BLaER1 treated with 17β-estradiol and CSF1 and Interleukin-3, amounts not matched to agents 10 nM and 100 nM (cell line): ENCODE measurements around the gene CERKL.
A peak's percentile ranks its signal among the peaks of the same experiment; 100 is the strongest.

Source experiments
- H3K27ac ChIP-seq, 11 experiments: shearing (Covaris generic); formaldehyde crosslinking; 2 replicates each; pipeline ENCODE4 v1.8.1; 2022
- H3K27me3 ChIP-seq, 11 experiments: shearing (Covaris generic); formaldehyde crosslinking; 2 replicates each; pipeline ENCODE4 v1.8.1; 2022
- H3K36me3 ChIP-seq, 11 experiments: shearing (Covaris generic); formaldehyde crosslinking; 2 replicates each; pipeline ENCODE4 v1.8.1; 2022
- H3K4me1 ChIP-seq, 10 experiments: shearing (Covaris generic); formaldehyde crosslinking; 2 replicates each; pipeline ENCODE4 v1.8.1; 2022
- H3K4me2 ChIP-seq, 11 experiments: shearing (Covaris generic); formaldehyde crosslinking; 2 replicates each; pipeline ENCODE4 v1.8.1; 2022
- H3K4me3 ChIP-seq, 10 experiments: shearing (Covaris generic); formaldehyde crosslinking; 2 replicates each; pipeline ENCODE4 v1.8.1; 2022
- H3K9ac ChIP-seq, 11 experiments: shearing (Covaris generic); formaldehyde crosslinking; 2 replicates each; pipeline ENCODE4 v1.8.1; 2022
- H3K9me3 ChIP-seq, 11 experiments: shearing (Covaris generic); formaldehyde crosslinking; replicated peaks in 1 of 11; 2 replicates each; pipeline ENCODE4 v1.8.1; 2022
- H4K20me1 ChIP-seq, 11 experiments: shearing (Covaris generic); formaldehyde crosslinking; 2 replicates each; pipeline ENCODE4 v1.8.1; 2022
- Cebpa-rat ChIP-seq, 11 experiments: shearing (Covaris generic); IDR thresholded peaks; 2 replicates each; pipeline ENCODE4 v1.8.1; 2022

CERKL gene

DNA sequence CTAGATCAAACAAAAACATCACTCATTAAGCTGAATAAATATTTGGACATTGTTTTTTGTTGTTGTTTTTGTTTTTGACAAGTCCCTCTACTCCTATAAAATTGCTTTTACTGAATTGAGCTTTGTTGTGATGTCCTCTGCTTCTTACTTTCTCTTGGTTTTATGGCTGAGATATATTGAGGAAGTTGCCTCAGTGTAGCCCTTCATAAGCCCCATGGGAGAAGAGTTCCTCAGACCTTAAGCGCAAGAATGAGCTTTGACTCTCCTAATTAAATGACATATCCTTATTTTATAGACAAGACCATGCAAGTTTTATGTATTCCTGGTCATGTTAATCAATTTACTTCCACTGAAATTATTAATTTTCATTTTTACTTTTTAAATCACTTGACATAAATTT lies 54.9 kb downstream of the CERKL start:
- H4K20me1 ChIP-seq, result no peaks in the 10 kb centered on the region
- H3K9me3 ChIP-seq, result peaks cover 0 to 15% (median 10%) of the 10 kb centered on the region in 11 experiments; a peak in 16 of 22 replicates
- H3K4me3 ChIP-seq, result no peak overlapping the region
- no peaks in the 10 kb centered on the region for H3K36me3 ChIP-seq
- peak overlapping the region in 6 of 11 experiments; percentile 0 to 39 (median 8); a peak in 6 of 22 replicates for H3K4me2 ChIP-seq
- H3K27me3 ChIP-seq, result no peaks in the 10 kb centered on the region
- no peak overlapping the region for H3K9ac ChIP-seq
- no peak for TF ChIP-seq Cebpa-rat (IDR thresholded peaks at IDR 0.05)
- H3K27ac ChIP-seq, result no peak overlapping the region
- peaks cover 5 to 13% (median 8%) of the 10 kb centered on the region in 10 experiments; a peak in 10 of 20 replicates for H3K4me1 ChIP-seq

DNA sequence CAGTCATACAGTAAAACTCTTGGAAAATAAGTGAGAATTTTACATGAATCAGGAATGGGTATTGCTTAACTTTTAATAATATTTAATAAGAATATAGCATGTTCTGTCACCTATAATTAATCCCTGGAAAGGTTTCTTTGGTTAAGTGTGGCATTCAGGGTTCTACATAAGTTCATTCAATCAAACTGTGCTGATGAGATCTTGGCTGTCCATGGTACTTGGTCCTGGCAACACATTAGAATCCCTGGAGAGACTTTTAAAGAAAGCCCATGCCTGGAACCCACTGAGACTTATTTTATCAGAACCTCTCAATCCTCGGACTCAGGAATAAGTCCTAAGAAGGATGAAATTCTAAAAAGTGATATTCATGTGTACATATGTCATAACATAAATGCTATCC lies 60.3 kb downstream of the CERKL start:
- H3K4me2 ChIP-seq, result no peak overlapping the region
- H4K20me1 ChIP-seq, result no peaks in the 10 kb centered on the region
- H3K27me3 ChIP-seq, result no peaks in the 10 kb centered on the region
- no peaks in the 10 kb centered on the region for H3K36me3 ChIP-seq
- no peak overlapping the region for H3K9ac ChIP-seq
- no peak for TF ChIP-seq Cebpa-rat (IDR thresholded peaks at IDR 0.05)
- no peak overlapping the region for H3K27ac ChIP-seq
- H3K4me3 ChIP-seq, result no peak overlapping the region
- no peaks in the 10 kb centered on the region; a peak in 1 of 22 replicates for H3K9me3 ChIP-seq
- H3K4me1 ChIP-seq, result peaks cover 0 to 4% (median under 1%) of the 10 kb centered on the region in 10 experiments; a peak in 4 of 20 replicates

DNA sequence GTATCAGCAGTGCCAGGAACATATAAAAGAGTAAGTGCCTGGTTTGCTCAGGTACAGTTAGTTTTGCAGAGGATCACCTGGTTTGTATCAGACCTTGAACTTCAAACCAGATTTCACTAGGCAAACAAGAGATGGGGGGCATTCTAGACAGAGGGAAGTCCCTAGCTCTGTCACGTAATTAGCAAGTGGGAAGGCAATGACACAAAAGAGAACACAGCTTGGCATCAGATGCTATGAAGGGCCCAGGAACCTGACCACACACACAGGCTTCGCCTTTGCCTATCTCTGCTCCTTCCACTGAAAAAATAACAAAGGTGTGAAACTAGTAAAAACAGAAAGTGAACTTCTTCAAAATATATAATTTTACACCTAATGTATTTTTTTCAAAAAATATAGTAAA lies 62.6 kb downstream of the CERKL start:
- H3K9me3 ChIP-seq, result no peaks in the 10 kb centered on the region; a peak in 1 of 22 replicates
- TF ChIP-seq Cebpa-rat (IDR thresholded peaks at IDR 0.05), result no peak
- H3K4me2 ChIP-seq, result no peak overlapping the region

GRCh38 chr2:181589779-181590178 lies 67.1 kb downstream of the CERKL start:
- H4K20me1 ChIP-seq, result no peaks in the 10 kb centered on the region
- no peaks in the 10 kb centered on the region for H3K27me3 ChIP-seq
- H3K36me3 ChIP-seq, result no peaks in the 10 kb centered on the region
- H3K9ac ChIP-seq, result no peak overlapping the region
- no peak for TF ChIP-seq Cebpa-rat (IDR thresholded peaks at IDR 0.05)
- no peak overlapping the region for H3K27ac ChIP-seq
- peaks cover 13 to 21% (median 16%) of the 10 kb centered on the region in 10 experiments for H3K4me1 ChIP-seq
- no peaks in the 10 kb centered on the region for H3K9me3 ChIP-seq
- no peak overlapping the region for H3K4me3 ChIP-seq
- no peak overlapping the region for H3K4me2 ChIP-seq

More for the DNA sequence above, 62.6 kb downstream of the CERKL start:
- Histone ChIP-seq H3K36me3 (no peaks in the 10 kb centered on the region), H3K9ac (no peak overlapping the region), H3K27ac (no peak overlapping the region), H3K4me1 (no peaks in the 10 kb centered on the region), H3K4me3 (no peak overlapping the region), H4K20me1 (no peaks in the 10 kb centered on the region), H3K27me3 (no peaks in the 10 kb centered on the region)

DNA sequence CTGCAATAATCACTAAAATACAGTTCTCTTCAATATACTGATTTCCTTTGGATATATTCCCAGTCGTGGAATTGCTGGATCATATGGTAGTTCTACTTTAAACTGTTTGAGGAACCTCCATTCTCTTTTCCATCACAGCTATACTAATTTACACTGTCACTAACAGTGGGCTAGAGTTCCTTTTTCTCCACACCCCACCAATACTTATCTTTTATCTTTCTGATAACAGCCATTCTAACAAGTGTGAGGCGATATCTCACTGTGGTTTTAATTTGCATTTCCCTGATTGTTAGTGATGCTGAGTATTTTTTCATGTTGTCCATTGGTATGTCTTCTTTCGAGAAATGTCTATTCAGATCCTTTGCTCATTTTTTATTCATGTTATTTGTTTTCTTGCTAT lies 68.4 kb downstream of the CERKL start:
- Histone ChIP-seq H4K20me1 (no peaks in the 10 kb centered on the region), H3K4me3 (no peak overlapping the region), H3K9me3 (no peaks in the 10 kb centered on the region), H3K27me3 (no peaks in the 10 kb centered on the region), H3K27ac (no peak overlapping the region), H3K36me3 (no peaks in the 10 kb centered on the region), H3K4me2 (no peak overlapping the region), H3K4me1 (peaks cover 13 to 21% (median 16%) of the 10 kb centered on the region in 10 experiments), H3K9ac (no peak overlapping the region)
- no peak for TF ChIP-seq Cebpa-rat (IDR thresholded peaks at IDR 0.05)

- no peaks in the 10 kb centered on the region for H3K9me3 ChIP-seq
- peaks cover 13 to 21% (median 16%) of the 10 kb centered on the region in 10 experiments for H3K4me1 ChIP-seq
- H3K36me3 ChIP-seq, result no peaks in the 10 kb centered on the region
- H4K20me1 ChIP-seq, result no peaks in the 10 kb centered on the region
- no peak overlapping the region for H3K4me3 ChIP-seq
- peak overlapping the region in 1 of 11 experiments; percentile 1; a peak in 1 of 22 replicates for H3K27ac ChIP-seq
- H3K27me3 ChIP-seq, result no peaks in the 10 kb centered on the region
- no peak overlapping the region for H3K9ac ChIP-seq
- H3K4me2 ChIP-seq, result peak overlapping the region; percentile 44 to 77 (median 57)
- TF ChIP-seq Cebpa-rat (IDR thresholded peaks at IDR 0.05), result no peak
These were observed 70.3 kb downstream of the CERKL start for GRCh38 chr2:181586569-181587081.

GRCh38 chr2:181585732-181586131 lies 71.2 kb downstream of the CERKL start:
- peaks cover 13 to 21% (median 16%) of the 10 kb centered on the region in 10 experiments for H3K4me1 ChIP-seq
- H3K9me3 ChIP-seq, result no peaks in the 10 kb centered on the region
- no peaks in the 10 kb centered on the region for H3K27me3 ChIP-seq
- H3K9ac ChIP-seq, result no peak overlapping the region
- no peak overlapping the region for H3K27ac ChIP-seq
- H3K4me2 ChIP-seq, result peak overlapping the region in 9 of 11 experiments; percentile 44 to 68 (median 57); a peak in 18 of 22 replicates
- H3K4me3 ChIP-seq, result no peak overlapping the region
- H3K36me3 ChIP-seq, result no peaks in the 10 kb centered on the region
- no peaks in the 10 kb centered on the region for H4K20me1 ChIP-seq
- no peak for TF ChIP-seq Cebpa-rat (IDR thresholded peaks at IDR 0.05)

- Histone ChIP-seq H4K20me1 (no peaks in the 10 kb centered on the region), H3K36me3 (no peaks in the 10 kb centered on the region), H3K4me1 (peaks cover 7 to 14% (median 10%) of the 10 kb centered on the region in 10 experiments), H3K9me3 (no peaks in the 10 kb centered on the region), H3K9ac (no peak overlapping the region), H3K4me2 (no peak overlapping the region), H3K27me3 (no peaks in the 10 kb centered on the region), H3K27ac (no peak overlapping the region), H3K4me3 (no peak overlapping the region)
- no peak for TF ChIP-seq Cebpa-rat (IDR thresholded peaks at IDR 0.05)
These were observed 75.4 kb downstream of the CERKL start for GRCh38 chr2:181581534-181581933.

GRCh38 chr2:181578829-181579228 lies 78.1 kb downstream of the CERKL start:
- no peak overlapping the region for H3K9ac ChIP-seq
- no peak overlapping the region for H3K27ac ChIP-seq
- H3K4me1 ChIP-seq, result peaks cover 0 to 11% (median 3%) of the 10 kb centered on the region in 10 experiments; a peak in 9 of 20 replicates
- no peaks in the 10 kb centered on the region for H3K9me3 ChIP-seq
- no peaks in the 10 kb centered on the region for H4K20me1 ChIP-seq
- TF ChIP-seq Cebpa-rat (IDR thresholded peaks at IDR 0.05), result no peak
- H3K4me2 ChIP-seq, result no peak overlapping the region
- no peaks in the 10 kb centered on the region for H3K27me3 ChIP-seq
- H3K36me3 ChIP-seq, result no peaks in the 10 kb centered on the region
- H3K4me3 ChIP-seq, result no peak overlapping the region

GRCh38 chr2:181576431-181576830 lies 80.5 kb downstream of the CERKL start:
- H3K4me3 ChIP-seq, result no peak overlapping the region
- H3K4me2 ChIP-seq, result no peak overlapping the region
- no peak overlapping the region for H3K9ac ChIP-seq
- H3K36me3 ChIP-seq, result no peaks in the 10 kb centered on the region
- peaks cover 0 to 11% (median 3%) of the 10 kb centered on the region in 10 experiments; a peak in 9 of 20 replicates for H3K4me1 ChIP-seq
- no peaks in the 10 kb centered on the region for H3K9me3 ChIP-seq
- no peaks in the 10 kb centered on the region for H4K20me1 ChIP-seq
- H3K27ac ChIP-seq, result no peak overlapping the region
- no peaks in the 10 kb centered on the region for H3K27me3 ChIP-seq
- no peak for TF ChIP-seq Cebpa-rat (IDR thresholded peaks at IDR 0.05)
